Measurements from ENCODE around the gene LRRC27. TPM values are rescaled to one million over a fixed set of nuclear protein-coding genes. Genes with fewer than 3 reads are reported as not detected.
"Not testable (repeated sequence)": the region's sequence is repeated elsewhere in the genome, so short reads cannot be mapped to it uniquely, and the experiment has no call there.

The LRRC27 gene
- total RNA-seq, 1 experiment from 2014 or later, result 3.8 TPM

GRCh38 chr10:132379026-132379425 lies 47.0 kb downstream of the LRRC27 start:
- not testable (repeated sequence) for H3K27me3 ChIP-seq (replicated peaks); H3K4me1 ChIP-seq (replicated peaks); H3K27ac ChIP-seq; H3K36me3 ChIP-seq; H3K9me3 ChIP-seq (replicated peaks); DNase-seq (ENCODE audit: low read depth in 1 of 2, low spot score in 2 of 2); H3K4me3 ChIP-seq

- DNase-seq (ENCODE audit: low read depth in 1 of 2, low spot score in 2 of 2); H3K9me3 ChIP-seq (replicated peaks); H3K4me3 ChIP-seq; H3K27me3 ChIP-seq (replicated peaks); H3K27ac ChIP-seq; H3K4me1 ChIP-seq (replicated peaks); H3K36me3 ChIP-seq: not testable (repeated sequence)
These were observed 49.0 kb downstream of the LRRC27 start for GRCh38 chr10:132380986-132381385.

GRCh38 chr10:132381741-132382140 lies 49.7 kb downstream of the LRRC27 start:
- Histone ChIP-seq H3K4me3 (no peak overlapping the region), H3K36me3 (no peaks in the 10 kb centered on the region), H3K27me3 (replicated peaks) (0 out of 2 replicates have a peak, but pooled peaks cover 3% of the 10 kb centered on the region), H3K4me1 (replicated peaks) (no peaks in the 10 kb centered on the region), H3K27ac (no peak overlapping the region), H3K9me3 (replicated peaks) (no peaks in the 10 kb centered on the region)
- DNase-seq (ENCODE audit: low read depth in 1 of 2, low spot score in 2 of 2), result no peak

DNA sequence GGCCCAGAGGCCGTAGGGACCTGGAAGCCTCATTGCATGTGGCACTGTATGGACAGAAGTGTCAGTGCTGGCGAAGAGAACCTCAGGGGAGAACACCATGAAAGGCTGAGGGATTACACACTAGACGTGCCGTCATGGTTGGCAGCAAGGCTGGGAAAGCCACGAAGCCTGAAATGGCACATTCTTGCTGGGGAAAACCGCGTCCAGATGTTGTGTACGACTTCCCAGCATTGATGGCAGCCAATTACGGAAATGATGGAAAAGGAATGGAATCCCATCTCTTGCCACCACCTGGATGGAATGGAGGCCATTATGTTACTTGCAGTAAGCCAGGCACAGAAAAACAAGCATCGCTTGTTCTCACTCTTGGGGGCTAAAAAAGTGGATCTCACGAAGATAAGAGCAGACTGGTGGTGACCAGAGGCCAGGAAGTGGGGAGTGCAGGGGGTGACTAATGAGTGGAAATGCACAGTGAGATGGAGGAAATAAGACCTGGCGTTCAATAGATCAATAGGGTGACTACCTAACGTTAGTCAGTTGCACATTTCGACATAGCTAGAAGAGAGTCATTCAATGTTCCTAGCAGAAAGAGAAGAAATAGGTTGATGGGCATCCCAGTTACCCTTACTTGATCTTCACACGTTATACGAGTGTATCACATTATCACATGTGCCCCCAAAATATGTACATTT lies 50.4 kb downstream of the LRRC27 start:
- H3K9me3 ChIP-seq (replicated peaks), result no peaks in the 10 kb centered on the region
- H3K4me3 ChIP-seq, result no peak overlapping the region
- DNase-seq (ENCODE audit: low read depth in 1 of 2, low spot score in 2 of 2), result no peak
- H3K27me3 ChIP-seq (replicated peaks), result 0 out of 2 replicates have a peak, but pooled peaks cover 3% of the 10 kb centered on the region
- H3K36me3 ChIP-seq, result no peaks in the 10 kb centered on the region
- H3K27ac ChIP-seq, result no peak overlapping the region
- no peaks in the 10 kb centered on the region for H3K4me1 ChIP-seq (replicated peaks)

DNA sequence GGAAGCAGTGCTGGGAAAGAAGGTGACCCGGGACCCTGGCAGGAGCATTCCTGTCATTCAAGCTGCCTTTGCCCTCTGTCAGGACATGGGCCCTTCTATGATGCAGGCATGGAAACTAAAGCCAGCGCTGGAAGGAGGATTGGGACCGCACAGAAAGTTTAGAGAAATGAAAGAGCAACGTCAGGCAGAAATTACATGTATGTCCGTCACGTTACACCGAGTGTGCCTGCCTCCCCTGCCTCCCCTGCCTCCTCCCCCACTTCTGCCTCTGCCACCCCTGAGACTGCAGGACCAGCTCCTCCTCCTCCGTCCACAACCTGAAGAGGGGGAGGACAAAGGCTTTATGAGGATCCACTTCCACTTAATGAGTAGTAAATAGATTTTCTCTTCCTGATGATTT lies 51.1 kb downstream of the LRRC27 start:
- H3K27me3 ChIP-seq (replicated peaks), result 0 out of 2 replicates have a peak, but pooled peaks cover 3% of the 10 kb centered on the region
- H3K4me1 ChIP-seq (replicated peaks), result no peaks in the 10 kb centered on the region
- H3K9me3 ChIP-seq (replicated peaks), result no peaks in the 10 kb centered on the region
- no peak overlapping the region for H3K27ac ChIP-seq
- no peak for DNase-seq (ENCODE audit: low read depth in 1 of 2, low spot score in 2 of 2)
- H3K4me3 ChIP-seq, result no peak overlapping the region
- no peaks in the 10 kb centered on the region for H3K36me3 ChIP-seq

DNA sequence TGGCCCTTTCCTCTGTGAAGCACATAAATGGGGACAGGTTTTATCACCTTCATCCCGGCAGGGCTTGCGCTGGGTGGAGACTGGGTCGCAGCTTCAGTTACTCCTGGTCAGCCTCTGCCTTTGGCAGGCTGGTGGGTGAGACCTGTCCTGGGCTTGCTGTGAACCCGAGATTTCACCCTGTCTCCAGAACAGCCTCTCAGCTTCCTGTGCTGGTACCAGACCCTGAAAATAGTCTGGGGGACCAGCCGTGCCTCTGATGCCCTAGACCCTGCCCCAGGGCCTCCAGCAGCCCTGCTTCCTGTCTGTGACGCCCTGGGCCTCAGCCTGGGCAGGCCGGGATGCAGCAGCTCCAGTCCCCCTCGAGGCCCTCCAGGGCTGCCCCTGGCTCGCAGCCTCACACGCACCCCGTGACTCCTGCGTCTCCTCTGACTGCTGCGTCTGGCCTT lies 51.8 kb downstream of the LRRC27 start:
- no peak overlapping the region for H3K27ac ChIP-seq
- 0 out of 2 replicates have a peak, but pooled peaks cover 3% of the 10 kb centered on the region for H3K27me3 ChIP-seq (replicated peaks)
- no peaks in the 10 kb centered on the region for H3K4me1 ChIP-seq (replicated peaks)
- no peak for DNase-seq (ENCODE audit: low read depth in 1 of 2, low spot score in 2 of 2)
- H3K4me3 ChIP-seq, result no peak overlapping the region
- no peaks in the 10 kb centered on the region for H3K36me3 ChIP-seq
- H3K9me3 ChIP-seq (replicated peaks), result no peaks in the 10 kb centered on the region

DNA sequence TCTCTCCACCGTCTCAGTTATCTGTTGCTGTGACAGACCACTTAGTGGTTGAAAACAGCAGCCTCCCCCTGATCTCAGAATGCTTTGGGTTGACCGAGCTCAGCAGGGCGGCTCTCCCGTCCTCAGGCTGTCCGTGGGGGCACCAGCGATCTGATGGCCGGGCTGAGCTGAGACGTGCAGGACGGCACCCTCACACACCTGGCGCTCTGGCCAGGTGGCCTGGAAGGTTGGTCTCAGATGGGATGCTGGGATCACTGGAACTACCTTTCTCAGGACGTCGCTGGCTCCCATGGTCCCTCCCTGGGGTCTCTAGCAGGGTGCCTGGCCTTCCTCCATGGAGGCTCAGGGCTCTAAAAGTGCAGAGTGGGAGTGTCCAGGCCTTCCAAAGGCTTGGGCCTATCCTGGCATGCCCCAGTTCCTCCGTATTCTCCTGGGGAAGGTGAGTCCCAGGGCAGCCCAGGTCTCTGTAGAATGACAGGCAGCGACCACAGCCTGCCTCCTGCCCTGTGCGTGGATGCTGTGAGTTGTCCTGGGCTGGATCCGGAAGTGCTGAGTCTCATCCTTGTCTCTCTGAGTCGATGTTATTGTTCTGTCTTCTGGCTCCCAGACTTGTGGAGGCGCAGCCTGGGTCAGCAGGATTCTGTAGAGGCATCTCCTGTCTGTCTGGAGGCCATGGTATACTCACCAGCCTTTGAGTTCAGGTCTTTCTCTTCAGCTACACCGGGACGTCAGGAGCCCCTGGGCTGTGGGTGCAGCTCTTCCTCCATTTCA lies 52.8 kb downstream of the LRRC27 start:
- no peaks in the 10 kb centered on the region for H3K4me1 ChIP-seq (replicated peaks)
- H3K4me3 ChIP-seq, result no peak overlapping the region
- DNase-seq (ENCODE audit: low read depth in 1 of 2, low spot score in 2 of 2), result no peak
- H3K9me3 ChIP-seq (replicated peaks), result no peaks in the 10 kb centered on the region
- H3K27ac ChIP-seq, result no peak overlapping the region
- H3K36me3 ChIP-seq, result no peaks in the 10 kb centered on the region
- 0 out of 2 replicates have a peak, but pooled peaks cover 3% of the 10 kb centered on the region for H3K27me3 ChIP-seq (replicated peaks)

DNA sequence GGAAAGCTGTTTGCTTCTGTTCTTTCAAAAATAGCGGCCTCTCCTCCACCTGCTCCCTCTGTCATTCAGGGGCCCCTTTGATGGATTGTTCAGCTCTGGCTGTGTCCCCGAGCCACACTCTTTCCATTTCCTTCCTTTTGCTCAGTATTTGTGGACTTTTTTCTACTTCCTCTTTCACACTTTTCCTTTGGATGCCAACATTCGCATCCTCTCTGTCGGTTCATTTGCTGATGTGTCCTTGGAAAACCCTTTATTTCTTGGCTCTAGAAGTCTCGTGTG lies 53.3 kb downstream of the LRRC27 start:
- Histone ChIP-seq H3K27me3 (replicated peaks) (0 out of 2 replicates have a peak, but pooled peaks cover 3% of the 10 kb centered on the region), H3K4me3 (no peak overlapping the region), H3K4me1 (replicated peaks) (no peaks in the 10 kb centered on the region)

GRCh38 chr10:132385721-132386418 lies 53.9 kb downstream of the LRRC27 start:
- Histone ChIP-seq H3K27me3 (replicated peaks) (no peaks in the 10 kb centered on the region), H3K4me3 (no peak overlapping the region), H3K4me1 (replicated peaks) (no peaks in the 10 kb centered on the region)

More for the DNA sequence above, 53.3 kb downstream of the LRRC27 start:
- H3K9me3 ChIP-seq (replicated peaks), result no peaks in the 10 kb centered on the region
- no peak for DNase-seq (ENCODE audit: low read depth in 1 of 2, low spot score in 2 of 2)
- no peak overlapping the region for H3K27ac ChIP-seq
- H3K36me3 ChIP-seq, result no peaks in the 10 kb centered on the region

GRCh38 chr10:132386419-132386831 lies 54.4 kb downstream of the LRRC27 start:
- no peak overlapping the region for H3K27ac ChIP-seq
- H3K4me3 ChIP-seq, result no peak overlapping the region
- no peaks in the 10 kb centered on the region for H3K27me3 ChIP-seq (replicated peaks)
- H3K9me3 ChIP-seq (replicated peaks), result no peaks in the 10 kb centered on the region
- no peaks in the 10 kb centered on the region for H3K4me1 ChIP-seq (replicated peaks)
- no peak for DNase-seq (ENCODE audit: low read depth in 1 of 2, low spot score in 2 of 2)
- no peaks in the 10 kb centered on the region for H3K36me3 ChIP-seq

More at GRCh38 chr10:132385721-132386418, 53.9 kb downstream of the LRRC27 start:
- no peaks in the 10 kb centered on the region for H3K36me3 ChIP-seq
- H3K9me3 ChIP-seq (replicated peaks), result no peaks in the 10 kb centered on the region
- no peak overlapping the region for H3K27ac ChIP-seq
- no peak for DNase-seq (ENCODE audit: low read depth in 1 of 2, low spot score in 2 of 2)

- not testable (repeated sequence) for H3K4me1 ChIP-seq (replicated peaks); H3K27ac ChIP-seq; H3K27me3 ChIP-seq (replicated peaks); H3K36me3 ChIP-seq; H3K9me3 ChIP-seq (replicated peaks); H3K4me3 ChIP-seq; DNase-seq (ENCODE audit: low read depth in 1 of 2, low spot score in 2 of 2)
These were observed 54.9 kb downstream of the LRRC27 start for GRCh38 chr10:132386896-132387295.

DNA sequence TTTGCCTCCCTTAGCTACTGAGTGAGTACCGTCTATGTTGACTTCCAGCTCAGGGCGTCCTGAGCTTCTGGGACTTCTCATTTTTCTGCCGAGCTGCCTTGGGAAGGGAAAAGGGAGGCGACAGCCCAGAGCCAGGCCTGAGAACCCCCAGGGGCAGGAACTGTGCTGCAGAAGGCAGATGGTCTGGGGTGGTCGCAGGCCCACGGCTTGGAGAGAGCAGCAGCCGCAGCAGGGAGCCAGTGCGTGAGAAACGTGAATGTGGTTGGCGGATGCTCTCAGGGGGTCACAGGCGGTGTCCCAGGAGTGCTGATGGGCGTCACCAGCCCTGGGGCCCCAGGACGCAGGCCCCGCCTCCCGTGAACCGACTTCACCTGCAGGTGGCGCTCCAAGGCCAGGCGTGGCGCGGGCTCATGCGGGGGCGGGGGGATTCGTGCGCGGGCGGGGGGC lies 55.8 kb downstream of the LRRC27 start:
- H3K36me3 ChIP-seq, result no peaks in the 10 kb centered on the region
- no peaks in the 10 kb centered on the region; the same call in 1 of the 2 replicates for H3K9me3 ChIP-seq (replicated peaks)
- no peak for DNase-seq (ENCODE audit: low read depth in 1 of 2, low spot score in 2 of 2)
- H3K4me3 ChIP-seq, result no peak overlapping the region
- no peaks in the 10 kb centered on the region for H3K27me3 ChIP-seq (replicated peaks)
- H3K27ac ChIP-seq, result no peak overlapping the region
- H3K4me1 ChIP-seq (replicated peaks), result no peaks in the 10 kb centered on the region

- H3K36me3 ChIP-seq, result no peaks in the 10 kb centered on the region
- no peak overlapping the region for H3K27ac ChIP-seq
- no peak overlapping the region for H3K4me3 ChIP-seq
- no peaks in the 10 kb centered on the region; the same call in 1 of the 2 replicates for H3K9me3 ChIP-seq (replicated peaks)
- no peak for DNase-seq (ENCODE audit: low read depth in 1 of 2, low spot score in 2 of 2)
- no peaks in the 10 kb centered on the region for H3K27me3 ChIP-seq (replicated peaks)
- H3K4me1 ChIP-seq (replicated peaks), result no peaks in the 10 kb centered on the region
These were observed 57.0 kb downstream of the LRRC27 start for GRCh38 chr10:132388891-132389432.

Measured in SJSA1 (cell line).